ENCODE measurements around the gene COLEC11.

COLEC11 gene

GRCh38 chr2:3669656-3670055 lies 74.7 kb downstream of the COLEC11 start:
- Mint-ChIP-seq H3K36me3 (ENCODE audit: insufficient read depth) (no peaks in the 10 kb centered on the region), H3K9me3 (no peaks in the 10 kb centered on the region), H3K27me3 (peaks cover 16 to 67% of the 10 kb centered on the region in 2 donors), H3K4me3 (no peak overlapping the region), H3K27ac (no peak overlapping the region), H3K4me1 (ENCODE audit: low read depth in 2 of 2) (no peaks in the 10 kb centered on the region)
- DNase-seq = no peak
- ATAC-seq (replicated peaks) = no peak

- Mint-ChIP-seq H3K27me3 (peaks cover 16 to 67% of the 10 kb centered on the region in 2 donors), H3K9me3 (no peaks in the 10 kb centered on the region), H3K27ac (no peak overlapping the region), H3K4me3 (no peak overlapping the region), H3K4me1 (ENCODE audit: low read depth in 2 of 2) (no peaks in the 10 kb centered on the region), H3K36me3 (ENCODE audit: insufficient read depth) (no peaks in the 10 kb centered on the region)
- ATAC-seq (replicated peaks) (no peak), DNase-seq (no peak)
Measured at GRCh38 chr2:3670376-3670775, 75.5 kb downstream of the COLEC11 start.

GRCh38 chr2:3670941-3671340 lies 76.0 kb downstream of the COLEC11 start:
- Mint-ChIP-seq H3K4me1 (ENCODE audit: low read depth in 2 of 2) (no peaks in the 10 kb centered on the region), H3K27ac (no peak overlapping the region), H3K4me3 (no peak overlapping the region), H3K36me3 (ENCODE audit: insufficient read depth) (no peaks in the 10 kb centered on the region), H3K27me3 (peaks cover 16 to 61% of the 10 kb centered on the region in 2 donors), H3K9me3 (no peaks in the 10 kb centered on the region)
- ATAC-seq (replicated peaks) = no peak
- DNase-seq = no peak

GRCh38 chr2:3672861-3673678 lies 78.2 kb downstream of the COLEC11 start:
- no peak overlapping the region for H3K4me3 Mint-ChIP-seq
- no peak overlapping the region for H3K27ac Mint-ChIP-seq
- no peak for DNase-seq
- no peaks in the 10 kb centered on the region for H3K4me1 Mint-ChIP-seq (ENCODE audit: low read depth in 2 of 2)
- peaks cover 16 to 56% of the 10 kb centered on the region in 2 donors for H3K27me3 Mint-ChIP-seq
- no peaks in the 10 kb centered on the region for H3K9me3 Mint-ChIP-seq
- no peaks in the 10 kb centered on the region for H3K36me3 Mint-ChIP-seq (ENCODE audit: insufficient read depth)
- ATAC-seq (replicated peaks) = no peak

- peaks cover 16 to 55% of the 10 kb centered on the region in 2 donors for H3K27me3 Mint-ChIP-seq
- no peak overlapping the region for H3K4me3 Mint-ChIP-seq
- no peaks in the 10 kb centered on the region for H3K4me1 Mint-ChIP-seq (ENCODE audit: low read depth in 2 of 2)
- no peak for ATAC-seq (replicated peaks)
- DNase-seq = no peak
- no peaks in the 10 kb centered on the region for H3K9me3 Mint-ChIP-seq
- H3K27ac Mint-ChIP-seq = no peak overlapping the region
- H3K36me3 Mint-ChIP-seq (ENCODE audit: insufficient read depth) = no peaks in the 10 kb centered on the region
Measured at GRCh38 chr2:3674066-3674845, 79.3 kb downstream of the COLEC11 start.

GRCh38 chr2:3675687-3676086 lies 80.8 kb downstream of the COLEC11 start:
- DNase-seq (no peak), ATAC-seq (replicated peaks) (no peak)
- H3K27ac Mint-ChIP-seq = no peak overlapping the region
- H3K36me3 Mint-ChIP-seq (ENCODE audit: insufficient read depth) = no peaks in the 10 kb centered on the region
- H3K4me1 Mint-ChIP-seq (ENCODE audit: low read depth in 2 of 2) = no peaks in the 10 kb centered on the region
- H3K27me3 Mint-ChIP-seq = peaks cover 9 to 46% of the 10 kb centered on the region in 2 donors
- H3K9me3 Mint-ChIP-seq = no peaks in the 10 kb centered on the region
- H3K4me3 Mint-ChIP-seq = no peak overlapping the region

GRCh38 chr2:3677436-3677835 lies 82.5 kb downstream of the COLEC11 start:
- H3K27ac Mint-ChIP-seq = no peak overlapping the region
- H3K4me1 Mint-ChIP-seq (ENCODE audit: low read depth in 2 of 2) = no peaks in the 10 kb centered on the region
- H3K36me3 Mint-ChIP-seq (ENCODE audit: insufficient read depth) = no peaks in the 10 kb centered on the region
- no peak overlapping the region for H3K4me3 Mint-ChIP-seq
- no peak for ATAC-seq (replicated peaks)
- H3K9me3 Mint-ChIP-seq = no peaks in the 10 kb centered on the region
- DNase-seq = no peak
- H3K27me3 Mint-ChIP-seq = peaks cover 9 to 43% of the 10 kb centered on the region in 2 donors

GRCh38 chr2:3678212-3678611 lies 83.3 kb downstream of the COLEC11 start:
- Mint-ChIP-seq H3K36me3 (ENCODE audit: insufficient read depth) (no peaks in the 10 kb centered on the region), H3K4me1 (ENCODE audit: low read depth in 2 of 2) (no peaks in the 10 kb centered on the region), H3K27ac (no peak overlapping the region), H3K27me3 (peaks cover 9 to 36% of the 10 kb centered on the region in 2 donors), H3K4me3 (no peak overlapping the region), H3K9me3 (no peaks in the 10 kb centered on the region)
- no peak for ATAC-seq (replicated peaks)
- no peak for DNase-seq

- Mint-ChIP-seq H3K4me1 (ENCODE audit: low read depth in 2 of 2) (no peaks in the 10 kb centered on the region), H3K27ac (no peak overlapping the region), H3K9me3 (no peaks in the 10 kb centered on the region), H3K36me3 (ENCODE audit: insufficient read depth) (no peaks in the 10 kb centered on the region), H3K4me3 (no peak overlapping the region), H3K27me3 (peaks cover 4 to 26% of the 10 kb centered on the region in 2 donors)
- no peak for ATAC-seq (replicated peaks)
- DNase-seq = no peak
Measured at GRCh38 chr2:3679180-3679579, 84.3 kb downstream of the COLEC11 start.

GRCh38 chr2:3679616-3680393 lies 84.9 kb downstream of the COLEC11 start:
- Mint-ChIP-seq H3K27ac (no peak overlapping the region), H3K36me3 (ENCODE audit: insufficient read depth) (no peaks in the 10 kb centered on the region), H3K27me3 (peaks cover 0 to 20% of the 10 kb centered on the region in 2 donors), H3K4me3 (no peak overlapping the region), H3K9me3 (no peaks in the 10 kb centered on the region), H3K4me1 (ENCODE audit: low read depth in 2 of 2) (no peaks in the 10 kb centered on the region)
- no peak for ATAC-seq (replicated peaks)
- no peak for DNase-seq

- Mint-ChIP-seq H3K36me3 (ENCODE audit: insufficient read depth) (no peaks in the 10 kb centered on the region), H3K27ac (no peak overlapping the region), H3K4me1 (ENCODE audit: low read depth in 2 of 2) (no peaks in the 10 kb centered on the region)
Measured at GRCh38 chr2:3680548-3681345, 85.8 kb downstream of the COLEC11 start.

GRCh38 chr2:3681625-3682024 lies 86.7 kb downstream of the COLEC11 start:
- Mint-ChIP-seq H3K4me3 (no peak overlapping the region), H3K27ac (no peak overlapping the region), H3K4me1 (ENCODE audit: low read depth in 2 of 2) (no peaks in the 10 kb centered on the region), H3K27me3 (peaks cover 6 to 27% of the 10 kb centered on the region in 2 donors), H3K9me3 (no peaks in the 10 kb centered on the region), H3K36me3 (ENCODE audit: insufficient read depth) (no peaks in the 10 kb centered on the region)
- ATAC-seq (replicated peaks) = no peak
- DNase-seq = no peak

More at GRCh38 chr2:3680548-3681345, 85.8 kb downstream of the COLEC11 start:
- H3K9me3 Mint-ChIP-seq = no peaks in the 10 kb centered on the region
- H3K4me3 Mint-ChIP-seq = no peak overlapping the region
- peaks cover 1 to 18% of the 10 kb centered on the region in 2 donors for H3K27me3 Mint-ChIP-seq
- DNase-seq (no peak), ATAC-seq (replicated peaks) (no peak)

- Mint-ChIP-seq H3K4me3 (no peak overlapping the region), H3K27ac (no peak overlapping the region), H3K27me3 (peaks cover 17 to 28% of the 10 kb centered on the region in 2 donors), H3K4me1 (ENCODE audit: low read depth in 2 of 2) (no peaks in the 10 kb centered on the region), H3K9me3 (no peaks in the 10 kb centered on the region), H3K36me3 (ENCODE audit: insufficient read depth) (no peaks in the 10 kb centered on the region)
- DNase-seq = no peak
- no peak for ATAC-seq (replicated peaks)
Measured at GRCh38 chr2:3682811-3683210, 87.9 kb downstream of the COLEC11 start.

Measured in effector memory CD8-positive, alpha-beta T cell (primary cell).